HG03097 (cell line): ENCODE results near the gene SCN4A.
"Not testable (repeated sequence)": the region's sequence is repeated elsewhere in the genome, so short reads cannot be mapped to it uniquely, and the experiment has no call there.

Source experiments
- ATAC-seq: cut with Tn5 transposase; IDR thresholded peaks from one replicate; pipeline ENCODE4 v1.9.1; 2021; ENCODE audit not compliant: unreplicated experiment, low FRiP score

SCN4A gene

GRCh38 chr17:63939401-63939800 lies 33.3 kb downstream of the SCN4A start:
- ATAC-seq, result no peak

- ATAC-seq, result no peak
Measured at GRCh38 chr17:63937920-63938319, 34.8 kb downstream of the SCN4A start.

GRCh38 chr17:63937319-63937718 lies 35.4 kb downstream of the SCN4A start:
- ATAC-seq, result no peak

GRCh38 chr17:63934183-63935112 lies 38.3 kb downstream of the SCN4A start:
- ATAC-seq, result no peak

- no peak for ATAC-seq
Measured at GRCh38 chr17:63933598-63933997, 39.1 kb downstream of the SCN4A start.

- ATAC-seq, result peak; percentile 10
Measured at GRCh38 chr17:63932721-63933120, 40.0 kb downstream of the SCN4A start.

GRCh38 chr17:63931981-63932561 lies 40.6 kb downstream of the SCN4A start, which contains the start of gene CD79B:
Gene CD79B (minus strand): TSS chr17:63932331. CDS start chr17:63932261, 70 bp downstream.
- ATAC-seq, result peak; percentile 72

GRCh38 chr17:63930951-63931575 lies 41.7 kb downstream of the SCN4A start:
- ATAC-seq, result no peak

- ATAC-seq, result no peak
Measured at GRCh38 chr17:63929860-63930766, 42.6 kb downstream of the SCN4A start.

GRCh38 chr17:63928966-63929695 lies 43.6 kb downstream of the SCN4A start:
- no peak for ATAC-seq

- ATAC-seq, result no peak
Measured at GRCh38 chr17:63928172-63928666, 44.5 kb downstream of the SCN4A start.

- ATAC-seq, result no peak
Measured at GRCh38 chr17:63927464-63928171, 45.1 kb downstream of the SCN4A start.

- ATAC-seq, result no peak
Measured at GRCh38 chr17:63926164-63926563, 46.6 kb downstream of the SCN4A start.

GRCh38 chr17:63925615-63926014 lies 47.1 kb downstream of the SCN4A start:
- no peak for ATAC-seq

GRCh38 chr17:63922402-63922801 lies 50.3 kb downstream of the SCN4A start:
- not testable (repeated sequence) for ATAC-seq

- ATAC-seq, result not testable (repeated sequence)
Measured at GRCh38 chr17:63920779-63921178, 51.9 kb downstream of the SCN4A start.

GRCh38 chr17:63920050-63920449 lies 52.7 kb downstream of the SCN4A start:
- ATAC-seq, result not testable (repeated sequence)

- no peak for ATAC-seq
Measured at GRCh38 chr17:63919311-63919723, 53.4 kb downstream of the SCN4A start.

- ATAC-seq, result not testable (repeated sequence)
Measured at GRCh38 chr17:63918789-63919305, 53.9 kb downstream of the SCN4A start, which contains the start of gene GH1. Gene GH1 (minus strand): TSS chr17:63918839. CDS start chr17:63918776, 63 bp downstream.
